Activated T-helper 2 cell treated with anti-CD3 and anti-CD28 coated beads, Interferon-gamma antibody, Interleukin-2, Interleukin-4, amounts not matched to agents 10 μg/mL and 5 μg/mL and 100 μg/mL, durations not matched to agents 14 hours and 24 hours and 36 hours (primary cell): ENCODE results near the gene CD2. TPM values are rescaled to one million over a fixed set of nuclear protein-coding genes. Genes with fewer than 3 reads are reported as not detected.
A peak's percentile ranks its signal among the peaks of the same experiment; 100 is the strongest.

Source experiments
- DNase-seq: peaks from one replicate; pipeline ENCODE4 v3.0.0; 2021; ENCODE audit warnings: low spot score
- H3K27ac Mint-ChIP-seq: one replicate; pipeline ENCODE4 v1.8.0; 2021; ENCODE audit warnings: mixed read lengths
- H3K27me3 Mint-ChIP-seq: one replicate; pipeline ENCODE4 v1.8.0; 2021; ENCODE audit warnings: low read depth, mixed read lengths
- H3K36me3 Mint-ChIP-seq: one replicate; pipeline ENCODE4 v1.8.0; 2021; ENCODE audit warnings: low read depth, mixed read lengths
- H3K4me1 Mint-ChIP-seq: one replicate; pipeline ENCODE4 v1.8.0; 2021; ENCODE audit warnings: low read depth, mixed read lengths
- H3K4me3 Mint-ChIP-seq: one replicate; pipeline ENCODE4 v1.8.0; 2021; ENCODE audit warnings: low read depth, mild to moderate bottlenecking, moderate library complexity, mixed read lengths
- H3K9me3 Mint-ChIP-seq: one replicate; pipeline ENCODE4 v1.8.0; 2021; ENCODE audit warnings: mixed read lengths
- intact Hi-C: fragments of 100-400 bp; cut with micrococcal nuclease; formaldehyde crosslinking; loops from one replicate; pipeline ENCODE4 v1.15.1; 2023
- total RNA-seq: library from RNA; stranded (reverse); gene quantifications from 2 replicates; pipeline ENCODE4 v1.2.3, GENCODE V29; 2022

The CD2 gene
- total RNA-seq, 1 donor from 2014 or later, result 304 TPM

GRCh38 chr1:116806245-116806644 lies 52.0 kb downstream of the CD2 start:
- intact Hi-C loops, result loop anchor here (1.0 to 5.0 kb wide), 3 partner anchors 37 to 249 kb away; no protein-coding TSS in a partner anchor

GRCh38 chr1:116806671-116807070 lies 52.4 kb downstream of the CD2 start:
- H3K9me3 Mint-ChIP-seq, result peaks cover 2% of the 10 kb centered on the region
- DNase-seq, result no peak
- intact Hi-C loops, result loop anchor here (1.0 to 5.0 kb wide), 3 partner anchors 37 to 249 kb away; no protein-coding TSS in a partner anchor
- H3K36me3 Mint-ChIP-seq, result peaks cover 27% of the 10 kb centered on the region
- peak overlapping the region; percentile 79 for H3K4me3 Mint-ChIP-seq
- no peaks in the 10 kb centered on the region for H3K27me3 Mint-ChIP-seq
- peaks cover 80% of the 10 kb centered on the region for H3K4me1 Mint-ChIP-seq
- peak overlapping the region; percentile 90 for H3K27ac Mint-ChIP-seq

More at GRCh38 chr1:116806245-116806644, 52.0 kb downstream of the CD2 start:
- no peaks in the 10 kb centered on the region for H3K27me3 Mint-ChIP-seq
- DNase-seq, result peak; percentile 36
- H3K4me3 Mint-ChIP-seq, result peak overlapping the region; percentile 79
- no peaks in the 10 kb centered on the region for H3K9me3 Mint-ChIP-seq
- H3K4me1 Mint-ChIP-seq, result peaks cover 84% of the 10 kb centered on the region
- H3K27ac Mint-ChIP-seq, result peak overlapping the region; percentile 90
- H3K36me3 Mint-ChIP-seq, result peaks cover 25% of the 10 kb centered on the region

- Mint-ChIP-seq H3K9me3 (peaks cover 11% of the 10 kb centered on the region), H3K27ac (peak overlapping the region; percentile 90), H3K4me3 (peak overlapping the region; percentile 69), H3K4me1 (peaks cover 75% of the 10 kb centered on the region), H3K27me3 (no peaks in the 10 kb centered on the region), H3K36me3 (peaks cover 30% of the 10 kb centered on the region)
- DNase-seq, result no peak
- intact Hi-C loops, result loop anchor here (2.0 to 5.0 kb wide), 2 partner anchors 17 to 250 kb away; no protein-coding TSS in a partner anchor
These were observed 53.4 kb downstream of the CD2 start for GRCh38 chr1:116807394-116808199.

GRCh38 chr1:116808200-116808847 lies 54.1 kb downstream of the CD2 start:
- Mint-ChIP-seq H3K4me3 (peak overlapping the region; percentile 69), H3K27ac (peak overlapping the region; percentile 90), H3K36me3 (peaks cover 33% of the 10 kb centered on the region), H3K4me1 (peaks cover 73% of the 10 kb centered on the region), H3K9me3 (peaks cover 18% of the 10 kb centered on the region), H3K27me3 (no peaks in the 10 kb centered on the region)
- intact Hi-C loops, result loop anchor here (2.0 to 5.0 kb wide), 2 partner anchors 16 to 251 kb away; no protein-coding TSS in a partner anchor
- DNase-seq, result no peak

GRCh38 chr1:116808848-116809508 lies 54.7 kb downstream of the CD2 start:
- Mint-ChIP-seq H3K4me1 (peaks cover 70% of the 10 kb centered on the region), H3K36me3 (peaks cover 37% of the 10 kb centered on the region), H3K9me3 (peaks cover 25% of the 10 kb centered on the region), H3K4me3 (peak overlapping the region; percentile 59), H3K27ac (peak overlapping the region; percentile 90), H3K27me3 (no peaks in the 10 kb centered on the region)
- intact Hi-C loops, result loop anchor here (1.0 to 5.0 kb wide), 3 partner anchors 8 to 252 kb away; no protein-coding TSS in a partner anchor
- no peak for DNase-seq

GRCh38 chr1:116811321-116811720 lies 57.1 kb downstream of the CD2 start:
- intact Hi-C loops, result no loop called here
- Mint-ChIP-seq H3K9me3 (peaks cover 34% of the 10 kb centered on the region), H3K4me3 (no peak overlapping the region), H3K4me1 (peaks cover 67% of the 10 kb centered on the region), H3K27me3 (no peaks in the 10 kb centered on the region), H3K36me3 (peaks cover 36% of the 10 kb centered on the region), H3K27ac (peak overlapping the region; percentile 54)
- DNase-seq, result no peak

- H3K9me3 Mint-ChIP-seq, result peaks cover 34% of the 10 kb centered on the region
- peak overlapping the region; percentile 87 for H3K27ac Mint-ChIP-seq
- intact Hi-C loops, result loop anchor here (1.0 kb wide), 1 partner anchor 46 kb away; no protein-coding TSS in a partner anchor
- no peak for DNase-seq
- no peaks in the 10 kb centered on the region for H3K27me3 Mint-ChIP-seq
- peaks cover 60% of the 10 kb centered on the region for H3K4me1 Mint-ChIP-seq
- peak overlapping the region; percentile 15 for H3K4me3 Mint-ChIP-seq
- peaks cover 36% of the 10 kb centered on the region for H3K36me3 Mint-ChIP-seq
These were observed 60.9 kb downstream of the CD2 start for GRCh38 chr1:116814926-116815723.

- peaks cover 23% of the 10 kb centered on the region for H3K9me3 Mint-ChIP-seq
- H3K27ac Mint-ChIP-seq, result peak overlapping the region; percentile 61
- DNase-seq, result peak; percentile 58
- no peaks in the 10 kb centered on the region for H3K27me3 Mint-ChIP-seq
- intact Hi-C loops, result loop anchor here (1.0 to 2.0 kb wide), 5 partner anchors 8 to 237 kb away; partner anchors contain the start of gene CD2
- no peak overlapping the region for H3K4me3 Mint-ChIP-seq
- peaks cover 22% of the 10 kb centered on the region for H3K36me3 Mint-ChIP-seq
- H3K4me1 Mint-ChIP-seq, result peaks cover 50% of the 10 kb centered on the region
These were observed 63.4 kb downstream of the CD2 start for GRCh38 chr1:116817582-116818064.

Other genes with a start within 250 kb of the CD2 start
- 40.6 and 40.9 TPM in 2 replicates for gene CD58, start 183.4 kb upstream of the CD2 start, total RNA-seq
- 4.6 and 4.9 TPM in 2 replicates for gene IGSF3, start 86.7 kb upstream of the CD2 start, total RNA-seq
- 19.1 and 23.2 TPM in 2 replicates for gene PTGFRN, start 155.5 kb downstream of the CD2 start, total RNA-seq
- 0.18 and 0.25 TPM in 2 replicates for gene CD101, start 247.3 kb downstream of the CD2 start, total RNA-seq